Gastrocnemius medialis (tissue), 4 donors: ENCODE measurements around the gene MORC3.

Experiments
- POLR2A ChIP-seq, 2 donors: fragments of 450-650 bp; IDR thresholded peaks; one replicate each; pipeline ENCODE4 v1.6.1; 2017; ENCODE audit warnings: antibody characterized with exemption in 2 of 2, mild to moderate bottlenecking in 2 of 2, moderate library complexity in 2 of 2
- TF ChIP-seq, protein P1 (sequence below), 5 experiments: fragments of 450-650 bp in 3 of 5; fragments of 200-600 bp in 2 of 5; sonication (generic) in 2 of 5; IDR thresholded peaks in 4 of 5; conservative IDR thresholded peaks in 1 of 5; 1 replicate in 4 of 5; 2 replicates in 1 of 5; pipeline ENCODE4 v1.5.1; 2016 to 2019; ENCODE audit warnings: antibody characterized with exemption in 5 of 5, mild to moderate bottlenecking in 3 of 5, moderate library complexity in 3 of 5

DNA sequence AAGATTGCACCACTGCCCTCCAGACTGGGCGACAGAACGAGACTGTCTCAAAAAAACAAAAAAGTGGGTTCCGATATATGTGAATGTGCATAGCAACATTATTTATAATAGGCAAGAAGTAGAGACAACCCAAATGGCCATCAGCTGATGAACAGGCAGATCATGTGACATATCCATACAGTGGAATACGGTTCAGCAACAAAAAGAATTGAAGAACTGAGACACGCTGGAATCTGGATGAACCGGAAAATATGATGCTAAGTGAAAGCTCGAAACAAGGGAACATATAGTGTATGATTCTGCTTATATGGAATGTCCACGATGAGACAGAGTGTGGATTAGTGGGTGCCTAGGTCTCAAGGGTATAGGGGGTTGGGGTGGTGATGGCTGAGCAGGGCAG lies 28.5 kb upstream of the MORC3 start:
- TF ChIP-seq POLR2A (IDR thresholded peaks at IDR 0.05): no peak
- TF ChIP-seq, protein P1, sequence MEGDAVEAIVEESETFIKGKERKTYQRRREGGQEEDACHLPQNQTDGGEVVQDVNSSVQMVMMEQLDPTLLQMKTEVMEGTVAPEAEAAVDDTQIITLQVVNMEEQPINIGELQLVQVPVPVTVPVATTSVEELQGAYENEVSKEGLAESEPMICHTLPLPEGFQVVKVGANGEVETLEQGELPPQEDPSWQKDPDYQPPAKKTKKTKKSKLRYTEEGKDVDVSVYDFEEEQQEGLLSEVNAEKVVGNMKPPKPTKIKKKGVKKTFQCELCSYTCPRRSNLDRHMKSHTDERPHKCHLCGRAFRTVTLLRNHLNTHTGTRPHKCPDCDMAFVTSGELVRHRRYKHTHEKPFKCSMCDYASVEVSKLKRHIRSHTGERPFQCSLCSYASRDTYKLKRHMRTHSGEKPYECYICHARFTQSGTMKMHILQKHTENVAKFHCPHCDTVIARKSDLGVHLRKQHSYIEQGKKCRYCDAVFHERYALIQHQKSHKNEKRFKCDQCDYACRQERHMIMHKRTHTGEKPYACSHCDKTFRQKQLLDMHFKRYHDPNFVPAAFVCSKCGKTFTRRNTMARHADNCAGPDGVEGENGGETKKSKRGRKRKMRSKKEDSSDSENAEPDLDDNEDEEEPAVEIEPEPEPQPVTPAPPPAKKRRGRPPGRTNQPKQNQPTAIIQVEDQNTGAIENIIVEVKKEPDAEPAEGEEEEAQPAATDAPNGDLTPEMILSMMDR (IDR thresholded peaks at IDR 0.05 in 4 of 5, conservative IDR thresholded peaks at IDR 0.05 in 1 of 5): no peak
